K562 (cell line): ENCODE measurements around the gene ZMIZ1. TPM values are rescaled to one million over a fixed set of nuclear protein-coding genes. Genes with fewer than 3 reads are reported as not detected.
A peak's percentile ranks its signal among the peaks of the same experiment; 100 is the strongest.

Experiments used
- ATAC-seq: fragments of 200-7000 bp; cut with Tn5 transposase; 3 replicates; pipeline ENCODE4 v1.9.1; 2020; ENCODE audit warnings: moderate library complexity
- BruUV-seq: library from RNA; stranded (reverse); fragments of 400-500 nt; replicated peaks from 2 replicates; lab custom pipeline; 2021; lab: Mats Ljungman, UMichigan
- CTCF ChIA-PET: fragments of 300-600 bp; formaldehyde crosslinking; extraction: SDS; loops from one replicate; lab custom pipeline; 2021; ENCODE audit warnings: low intra/inter-chr PET ratio; lab: Yijun Ruan, JAX
- POLR2A ChIA-PET: fragments of 300-600, 350-650 bp; sonication (Branson Sonifier 250); formaldehyde crosslinking; extraction: SDS; loops from one replicate; lab custom pipeline; 2021; ENCODE audit warnings: antibody characterized with exemption, inconsistent platforms; lab: Yijun Ruan, JAX
- DNase-seq, 4 experiments: peaks; one replicate each; pipeline versions ENCODE4 v3.0.0 to v3.0.0-alpha.2; 2011 to 2018; ENCODE audit warnings: low spot score in 3 of 4, mixed read lengths in 3 of 4; ENCODE audit errors: extremely low read depth in 1 of 4
- FAIRE-seq: peaks from 2 replicates; lab custom pipeline; 2011; peaks lifted over from hg19 to GRCh38; lab: Jason Lieb, UNC
- H2AFZ ChIP-seq: 2 replicates; pipeline ENCODE4 v1.6.0; 2011; ENCODE audit warnings: low read depth, low read length, control low read depth, inconsistent platforms
- H3K27ac ChIP-seq: fragments of 200-600 bp; 3 replicates; pipeline ENCODE4 v1.8.0; 2011; ENCODE audit warnings: low read depth, mild to moderate bottlenecking, control low read depth, inconsistent platforms, low read length, moderate library complexity, mixed read lengths; ENCODE audit errors: extremely low read depth
- H3K27me3 ChIP-seq, 2 experiments: fragments of 300-600 bp in 1 of 2; 2 replicates in 1 of 2; 3 replicates in 1 of 2; pipeline versions ENCODE4 v1.6.0 to v1.8.0; 2011; ENCODE audit warnings: inconsistent platforms in 2 of 2, low read length in 2 of 2, mild to moderate bottlenecking in 1 of 2, mixed read lengths in 1 of 2, moderate library complexity in 1 of 2; ENCODE audit not compliant: control insufficient read depth in 2 of 2, insufficient read depth in 2 of 2
- H3K36me3 ChIP-seq: fragments of 300-600 bp; 3 replicates; pipeline ENCODE4 v1.8.0; 2011; ENCODE audit warnings: mild to moderate bottlenecking, low read length, inconsistent platforms; ENCODE audit not compliant: control insufficient read depth, insufficient read depth
- H3K4me1 ChIP-seq, 2 experiments: fragments of 200-600 bp in 1 of 2; replicated peaks in 1 of 2; 2 replicates in 1 of 2; 3 replicates in 1 of 2; pipeline versions ENCODE4 v1.5.1 to v1.8.0; 2011; ENCODE audit warnings: inconsistent platforms in 2 of 2, low read length in 2 of 2, mild to moderate bottlenecking in 1 of 2, mixed read lengths in 1 of 2, moderate library complexity in 1 of 2; ENCODE audit not compliant: control insufficient read depth in 2 of 2, insufficient read depth in 2 of 2
- H3K4me2 ChIP-seq: 2 replicates; pipeline ENCODE4 v1.6.1; 2011; ENCODE audit warnings: low read length, control low read depth, inconsistent platforms, mixed read lengths; ENCODE audit not compliant: insufficient read depth
- H3K4me3 ChIP-seq: fragments of 200-600 bp; sonication (generic), shearing (Covaris generic); 2 replicates; pipeline ENCODE4 v1.5.1; 2016; ENCODE audit warnings: control low read depth, inconsistent platforms
- H3K79me2 ChIP-seq: fragments of 200-600 bp; 3 replicates; pipeline ENCODE4 v1.8.0; 2011; ENCODE audit warnings: low read length, inconsistent platforms; ENCODE audit not compliant: control insufficient read depth, insufficient read depth
- H3K9ac ChIP-seq, 2 experiments: 2 replicates each; pipeline versions ENCODE4 v1.6.0 to v1.6.1; 2011; ENCODE audit warnings: low read depth in 2 of 2, low read length in 2 of 2, control low read depth in 1 of 2, inconsistent platforms in 1 of 2, mild to moderate bottlenecking in 1 of 2, mixed read lengths in 1 of 2; ENCODE audit not compliant: insufficient read depth in 1 of 2
- H3K9me1 ChIP-seq: one replicate; pipeline ENCODE4 v1.6.0; 2011; ENCODE audit warnings: inconsistent platforms, mild to moderate bottlenecking, low read length, moderate library complexity; ENCODE audit not compliant: control insufficient read depth, insufficient read depth
- H3K9me3 ChIP-seq: replicated peaks from 2 replicates; pipeline ENCODE4 v1.5.1; 2011; ENCODE audit warnings: low read depth, low read length, inconsistent platforms; ENCODE audit not compliant: control insufficient read depth, insufficient read depth
- H4K20me1 ChIP-seq: replicated peaks from 2 replicates; pipeline ENCODE4 v1.6.1; 2011; ENCODE audit warnings: low read length, inconsistent platforms, mixed read lengths; ENCODE audit not compliant: control insufficient read depth, insufficient read depth
- DLX4 ChIP-seq: fragments of 250-450 bp; sonication (Bioruptor Pico); IDR thresholded peaks from 2 replicates; pipeline ENCODE4 v1.6.1; 2021; ENCODE audit warnings: mild to moderate bottlenecking
- REST ChIP-seq, 2 experiments: fragments of 450-650 bp; formaldehyde crosslinking in 1 of 2; IDR thresholded peaks; 2 replicates each; pipeline versions ENCODE4 v1.4.0 to v1.6.1; 2014 to 2020; ENCODE audit warnings: mild to moderate bottlenecking in 2 of 2, borderline replicate concordance in 1 of 2, low read depth in 1 of 2
- SIN3A ChIP-seq, 2 experiments: fragments of 150-350 bp in 1 of 2; IDR thresholded peaks; 2 replicates each; pipeline ENCODE4 v1.6.1; 2011 to 2016; ENCODE audit warnings: borderline replicate concordance in 2 of 2, low read depth in 2 of 2, low read length in 2 of 2, mild to moderate bottlenecking in 2 of 2, moderate library complexity in 2 of 2; ENCODE audit not compliant: control insufficient read depth in 1 of 2
- STAG1 ChIP-seq: sonication (generic); formaldehyde crosslinking; IDR thresholded peaks from 2 replicates; pipeline ENCODE4 v1.5.0; 2020; ENCODE audit warnings: missing genetic modification reagents, borderline replicate concordance
- TAF15 ChIP-seq: fragments of 200-400 bp; formaldehyde crosslinking; IDR thresholded peaks from 2 replicates; pipeline ENCODE4 v1.6.1; 2017; ENCODE audit warnings: mild to moderate bottlenecking, low read depth, low read length, moderate library complexity
- ZNF431 ChIP-seq: sonication (generic); formaldehyde crosslinking; IDR thresholded peaks from 2 replicates; pipeline ENCODE4 v1.8.0; 2022; ENCODE audit warnings: mild to moderate bottlenecking, missing genetic modification reagents
- ZNF655 ChIP-seq: fragments of 250-450 bp; sonication (Bioruptor Pico); IDR thresholded peaks from 2 replicates; pipeline ENCODE4 v1.5.0; 2021
- WGBS: fragments of 100-300 bp; shearing (Covaris generic); methylation state at CpG from one replicate; pipeline ENCODE4 v1.1.6; 2016; ENCODE audit warnings: low coverage, mixed read lengths; ENCODE audit not compliant: insufficient coverage; ENCODE audit errors: missing lambda C conversion rate; 5-methylcytosine and 5-hydroxymethylcytosine counted together
- in situ Hi-C: fragments of 300-500 bp; cut with MboI; formaldehyde crosslinking; loops from 4 replicates; pipeline ENCODE4 v1.15.0; 2018; ENCODE audit warnings: inconsistent platforms, mixed read lengths
- intact Hi-C: fragments of 100-400 bp; cut with micrococcal nuclease; formaldehyde crosslinking; loops from 2 replicates; pipeline ENCODE4 v1.14.2; 2022
- polyA plus RNA-seq, 8 experiments: library from polyadenylated mRNA; depleted of rRNA in 4 of 8; stranded (reverse) in 5 of 8; unstranded in 3 of 8; fragments of >200 nt; fragmentation: Nextera tagmentation in 2 of 8; fragmentation: Illumina TruSeq in 1 of 8; extraction: Ambion mirVana in 2 of 8; extraction: Trizol in 1 of 8; gene quantifications; 2 replicates each; pipeline versions ENCODE4 v1.2.1 to v1.2.3, GENCODE V29; 2011 to 2014; ENCODE audit warnings: inconsistent platforms in 1 of 8, missing spikeins in 1 of 8
- total RNA-seq, 7 experiments: library from RNA; depleted of rRNA in 6 of 7; stranded (reverse); fragments of >200 nt in 6 of 7; fragmentation: Illumina TruSeq in 2 of 7; extraction: Trizol in 2 of 7; gene quantifications; 2 replicates each; pipeline versions ENCODE4 v1.2.1 to v1.2.3, GENCODE V29; 2011 to 2021; ENCODE audit warnings: low replicate concordance in 1 of 7
- TF ChIP-seq, protein P1 (sequence below): fragments of 250-450 bp; sonication (Bioruptor Pico); IDR thresholded peaks from 2 replicates; pipeline ENCODE4 v1.5.0; 2020; ENCODE audit warnings: mild to moderate bottlenecking, borderline replicate concordance

Gene ZMIZ1
- total and polyA plus RNA-seq, 9 of the 15 experiments (the other 6 are each of a cell fraction or from before 2014, with no cell fraction given) = 1.0 to 37.3 (median 4.3) TPM

GRCh38 chr10:79244841-79245504, 176.2 kb downstream of the ZMIZ1 start:
- intact Hi-C loops = no loop called here
- ChIA-PET POLR2A (interaction anchor here (1.0 to 1.5 kb wide), 3 partner anchors 8 to 15 kb away, joined by 3 read pairs; no protein-coding TSS in a partner anchor), CTCF (no interaction called here)
- Histone ChIP-seq H3K79me2 (no peaks in the 10 kb centered on the region), H3K4me2 (no peak overlapping the region), H3K36me3 (no peaks in the 10 kb centered on the region), H3K9me1 (no peaks in the 10 kb centered on the region), H4K20me1 (peaks cover 28% of the 10 kb centered on the region; the same call in 1 of the 2 replicates), H3K27ac (no peak overlapping the region), H3K4me3 (no peak overlapping the region), H3K9ac (peak overlapping the region in 1 of 2 experiments; percentile 14; a peak in 1 of 4 replicates), H3K9me3 (no peaks in the 10 kb centered on the region; the same call in 1 of the 2 replicates), H3K27me3 (no peaks in the 10 kb centered on the region), H3K4me1 (peaks cover 1 to 25% of the 10 kb centered on the region in 2 experiments; a peak in 3 of 5 replicates), H2AFZ (no peak overlapping the region)
- FAIRE-seq (no peak), DNase-seq (no peak), ATAC-seq (no peak)
- BruUV-seq = no TSS peak
- WGBS = 71% methylated on average over 15 of the region's 15 CpGs
- in situ Hi-C loops = no loop called here
- TF ChIP-seq DLX4 (CRISPR knock-in tag) = no peak
- TF ChIP-seq ZNF431 (CRISPR knock-in tag) = no peak
- TF ChIP-seq SIN3A (IDR thresholded peaks at IDR 0.05; ENCODE audit: borderline replicate concordance in 2 of 2, control insufficient read depth in 1 of 2, low read depth in 2 of 2, low read length in 2 of 2) = no peak
- TF ChIP-seq REST (IDR thresholded peaks at IDR 0.05; ENCODE audit: borderline replicate concordance) = no peak
- TF ChIP-seq REST (CRISPR knock-in tag; IDR thresholded peaks at IDR 0.05; ENCODE audit: low read depth) = no peak
- TF ChIP-seq TAF15 = no peak
- TF ChIP-seq, protein P1, sequence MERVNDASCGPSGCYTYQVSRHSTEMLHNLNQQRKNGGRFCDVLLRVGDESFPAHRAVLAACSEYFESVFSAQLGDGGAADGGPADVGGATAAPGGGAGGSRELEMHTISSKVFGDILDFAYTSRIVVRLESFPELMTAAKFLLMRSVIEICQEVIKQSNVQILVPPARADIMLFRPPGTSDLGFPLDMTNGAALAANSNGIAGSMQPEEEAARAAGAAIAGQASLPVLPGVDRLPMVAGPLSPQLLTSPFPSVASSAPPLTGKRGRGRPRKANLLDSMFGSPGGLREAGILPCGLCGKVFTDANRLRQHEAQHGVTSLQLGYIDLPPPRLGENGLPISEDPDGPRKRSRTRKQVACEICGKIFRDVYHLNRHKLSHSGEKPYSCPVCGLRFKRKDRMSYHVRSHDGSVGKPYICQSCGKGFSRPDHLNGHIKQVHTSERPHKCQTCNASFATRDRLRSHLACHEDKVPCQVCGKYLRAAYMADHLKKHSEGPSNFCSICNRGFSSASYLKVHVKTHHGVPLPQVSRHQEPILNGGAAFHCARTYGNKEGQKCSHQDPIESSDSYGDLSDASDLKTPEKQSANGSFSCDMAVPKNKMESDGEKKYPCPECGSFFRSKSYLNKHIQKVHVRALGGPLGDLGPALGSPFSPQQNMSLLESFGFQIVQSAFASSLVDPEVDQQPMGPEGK = no peak
- no peak for TF ChIP-seq ZNF655 (CRISPR knock-in tag)
- TF ChIP-seq STAG1 = no peak
